ENCODE data around the gene ELMOD1.

Gene ELMOD1

GRCh38 chr11:107669893-107670601, 79.1 kb downstream of the ELMOD1 start:
- Histone ChIP-seq H3K27ac (ENCODE audit: poor library complexity, severe bottlenecking) (no peak overlapping the region), H3K36me3 (ENCODE audit: low read depth) (no peaks in the 10 kb centered on the region), H3K27me3 (ENCODE audit: insufficient read depth, poor library complexity, severe bottlenecking) (peaks cover 4% of the 10 kb centered on the region), H3K4me3 (ENCODE audit: severe bottlenecking) (no peak overlapping the region), H3K4me1 (ENCODE audit: insufficient read depth, poor library complexity, severe bottlenecking) (no peaks in the 10 kb centered on the region), H3K9me3 (ENCODE audit: severe bottlenecking) (no peaks in the 10 kb centered on the region)
- TF ChIP-seq CTCF (IDR thresholded peaks at IDR 0.05; ENCODE audit: poor library complexity, severe bottlenecking) = no peak
- ATAC-seq (ENCODE audit: low read depth) = no peak
- no peak for DNase-seq (ENCODE audit: low spot score)

GRCh38 chr11:107675902-107676301, 85.0 kb downstream of the ELMOD1 start:
- no peak for ATAC-seq (ENCODE audit: low read depth)
- Histone ChIP-seq H3K36me3 (ENCODE audit: low read depth) (no peaks in the 10 kb centered on the region), H3K9me3 (ENCODE audit: severe bottlenecking) (no peaks in the 10 kb centered on the region), H3K27me3 (ENCODE audit: insufficient read depth, poor library complexity, severe bottlenecking) (no peaks in the 10 kb centered on the region), H3K4me3 (ENCODE audit: severe bottlenecking) (no peak overlapping the region), H3K27ac (ENCODE audit: poor library complexity, severe bottlenecking) (no peak overlapping the region), H3K4me1 (ENCODE audit: insufficient read depth, poor library complexity, severe bottlenecking) (no peaks in the 10 kb centered on the region)
- TF ChIP-seq CTCF (IDR thresholded peaks at IDR 0.05; ENCODE audit: poor library complexity, severe bottlenecking) = no peak
- no peak for DNase-seq (ENCODE audit: low spot score)

GRCh38 chr11:107676336-107677057, 85.5 kb downstream of the ELMOD1 start:
- H3K4me1 ChIP-seq (ENCODE audit: insufficient read depth, poor library complexity, severe bottlenecking) = no peaks in the 10 kb centered on the region
- TF ChIP-seq CTCF (IDR thresholded peaks at IDR 0.05; ENCODE audit: poor library complexity, severe bottlenecking) = no peak
- H3K36me3 ChIP-seq (ENCODE audit: low read depth) = no peaks in the 10 kb centered on the region
- no peaks in the 10 kb centered on the region for H3K27me3 ChIP-seq (ENCODE audit: insufficient read depth, poor library complexity, severe bottlenecking)
- H3K9me3 ChIP-seq (ENCODE audit: severe bottlenecking) = no peaks in the 10 kb centered on the region
- H3K27ac ChIP-seq (ENCODE audit: poor library complexity, severe bottlenecking) = no peak overlapping the region
- no peak overlapping the region for H3K4me3 ChIP-seq (ENCODE audit: severe bottlenecking)
- no peak for DNase-seq (ENCODE audit: low spot score)
- no peak for ATAC-seq (ENCODE audit: low read depth)

GRCh38 chr11:107677924-107678631, 87.1 kb downstream of the ELMOD1 start:
- Histone ChIP-seq H3K4me3 (ENCODE audit: severe bottlenecking) (no peak overlapping the region), H3K36me3 (ENCODE audit: low read depth) (no peaks in the 10 kb centered on the region), H3K27ac (ENCODE audit: poor library complexity, severe bottlenecking) (no peak overlapping the region), H3K4me1 (ENCODE audit: insufficient read depth, poor library complexity, severe bottlenecking) (no peaks in the 10 kb centered on the region), H3K9me3 (ENCODE audit: severe bottlenecking) (no peaks in the 10 kb centered on the region), H3K27me3 (ENCODE audit: insufficient read depth, poor library complexity, severe bottlenecking) (no peaks in the 10 kb centered on the region)
- DNase-seq (ENCODE audit: low spot score) = no peak
- TF ChIP-seq CTCF (IDR thresholded peaks at IDR 0.05; ENCODE audit: poor library complexity, severe bottlenecking) = no peak
- ATAC-seq (ENCODE audit: low read depth) = no peak
